T-helper 1 cell (primary cell): ENCODE results near the gene NEGR1.

ENCODE experiments used
- DNase-seq, 5 donors: peaks; one replicate each; pipeline ENCODE4 v3.0.0-alpha.2; 2012 to 2020

The NEGR1 gene

DNA sequence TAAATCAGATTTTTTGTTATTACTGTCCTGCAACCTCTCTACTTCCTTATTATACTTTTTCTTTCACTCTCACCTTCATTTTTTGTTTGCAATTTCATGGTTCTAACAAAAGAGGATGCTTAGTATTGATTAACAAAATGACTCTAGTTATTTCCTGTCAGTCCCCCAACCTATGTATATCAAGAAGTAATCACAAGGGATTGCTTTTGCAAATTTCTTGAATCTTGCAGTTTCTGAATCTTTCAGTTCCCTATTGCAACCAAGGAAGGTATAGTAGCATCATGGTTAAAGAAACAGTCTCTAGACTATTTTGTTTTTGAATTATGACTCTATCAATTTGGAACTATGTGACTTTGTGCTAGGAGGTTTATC is 446.9 kb downstream of the NEGR1 start:
- no peak for DNase-seq

DNA sequence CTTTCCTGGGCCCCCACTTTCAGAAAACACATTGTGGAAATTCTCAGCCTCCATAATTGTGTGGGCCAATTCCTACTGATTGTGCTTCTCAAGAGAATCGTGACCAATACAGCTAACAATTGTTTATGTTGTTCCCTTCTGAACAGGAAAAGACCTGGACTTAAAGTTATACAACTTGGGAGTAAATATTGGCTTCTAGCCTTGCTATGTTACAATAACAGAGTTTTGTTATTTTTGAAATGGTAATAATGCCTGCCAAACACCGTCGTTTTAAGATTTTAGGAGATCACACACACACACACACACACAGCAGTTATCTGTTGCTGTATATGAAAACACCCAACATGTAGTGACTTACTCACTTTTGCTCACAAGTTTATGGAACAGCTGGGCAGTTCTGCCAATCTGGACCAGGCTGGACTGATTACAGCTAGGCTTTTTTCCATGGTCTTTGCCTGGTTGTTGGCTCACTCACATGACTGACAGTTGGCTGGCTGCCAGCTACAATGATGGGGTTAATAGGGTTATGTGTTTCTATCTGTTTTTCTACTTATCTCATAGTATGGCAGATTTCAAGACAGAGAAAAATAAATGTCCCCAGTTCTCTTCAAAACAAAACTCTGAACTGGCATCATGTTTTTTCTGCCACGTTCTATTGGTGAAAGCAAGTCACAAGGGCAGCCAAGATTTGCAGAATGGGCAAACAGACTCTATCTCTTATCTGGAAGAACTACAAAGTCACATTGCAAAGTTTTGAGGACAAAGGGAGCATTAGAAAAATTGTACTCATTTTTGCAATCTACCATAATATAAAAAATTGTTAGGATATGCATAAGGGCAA is 447.5 kb downstream of the NEGR1 start:
- no peak for DNase-seq

DNA sequence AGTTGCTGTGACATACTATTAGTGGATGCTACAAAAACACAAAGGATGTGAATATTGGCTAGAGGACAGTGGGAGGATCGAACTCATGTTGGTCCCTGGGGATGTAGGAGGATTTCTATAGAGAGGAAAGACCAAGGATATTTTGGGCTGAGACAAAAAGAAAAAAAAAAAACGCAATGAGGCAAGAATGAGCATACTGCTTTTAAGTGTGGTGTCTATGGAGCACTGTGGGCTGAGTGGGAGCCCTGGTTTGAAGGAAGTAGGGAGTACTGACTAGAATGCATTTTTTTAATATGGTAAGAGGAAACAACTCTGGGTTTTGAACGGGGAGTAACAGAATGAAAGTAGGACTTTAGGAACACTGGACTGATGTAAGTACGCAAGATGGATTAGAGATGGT is 450.7 kb downstream of the NEGR1 start:
- DNase-seq: no peak

GRCh38 chr1:71829346-71829745 is 453.0 kb downstream of the NEGR1 start:
- DNase-seq: no peak

DNA sequence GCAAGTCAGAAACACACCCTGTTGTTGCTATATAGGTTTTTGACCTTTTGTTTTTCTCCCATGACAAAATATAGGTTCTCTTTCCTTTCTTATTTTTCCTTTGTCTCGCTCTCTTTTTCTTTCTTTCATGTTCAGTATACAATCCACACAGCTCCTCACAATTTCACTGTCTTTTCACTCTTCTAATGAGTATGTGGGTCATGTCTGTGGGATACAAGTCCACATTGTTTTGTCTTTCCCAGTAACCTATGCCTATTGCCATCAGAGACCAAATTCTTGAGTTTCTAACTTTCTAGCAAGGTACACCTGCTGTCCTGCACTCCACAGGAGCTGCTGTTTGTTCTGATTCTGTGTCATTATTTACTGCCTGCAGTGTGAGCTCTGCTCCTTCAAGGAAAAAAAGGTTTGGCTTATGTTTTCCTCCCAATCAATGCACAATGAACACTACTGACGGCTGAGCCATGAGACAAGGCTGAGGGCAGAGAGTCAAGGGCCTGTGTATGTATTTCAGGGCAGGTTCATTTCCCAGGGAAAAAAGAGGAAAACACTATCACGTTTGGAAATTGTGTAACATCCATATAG is 453.8 kb downstream of the NEGR1 start:
- DNase-seq: no peak

DNA sequence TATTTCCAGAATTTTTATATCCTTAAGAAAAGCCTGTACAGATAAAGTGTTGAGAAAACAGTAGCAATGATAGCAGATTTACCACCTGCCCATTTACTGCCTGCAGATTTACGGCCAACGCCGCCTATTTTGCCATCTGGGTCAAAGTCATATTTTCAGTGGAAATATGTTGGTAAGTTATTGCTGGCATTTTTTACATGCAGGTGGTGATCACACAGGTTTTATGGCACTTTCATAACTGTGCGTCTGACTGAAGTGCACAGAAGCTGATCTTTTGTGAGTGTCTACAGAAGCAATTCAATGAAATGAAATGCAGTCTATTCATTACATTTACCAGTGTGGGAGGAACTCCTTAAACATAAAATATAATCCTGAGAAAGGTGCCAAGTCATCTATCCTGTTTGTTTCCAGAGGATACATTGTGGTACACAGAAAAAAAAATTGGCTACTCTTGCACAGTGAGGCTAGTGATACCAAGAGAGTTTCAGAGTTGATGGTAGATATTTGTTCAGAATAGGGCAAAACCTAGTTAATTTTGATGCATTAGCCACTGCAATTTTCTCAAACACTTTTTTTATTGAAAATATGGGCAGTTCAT is 458.5 kb downstream of the NEGR1 start:
- DNase-seq: no peak

- DNase-seq: no peak
Observed at GRCh38 chr1:71817028-71817427, 465.3 kb downstream of the NEGR1 start.

GRCh38 chr1:71809085-71809484 is 473.3 kb downstream of the NEGR1 start:
- DNase-seq: no peak

- no peak for DNase-seq
Observed at GRCh38 chr1:71804140-71804539, 478.2 kb downstream of the NEGR1 start.

- DNase-seq: no peak
Observed at GRCh38 chr1:71796006-71796405, 486.3 kb downstream of the NEGR1 start.

DNA sequence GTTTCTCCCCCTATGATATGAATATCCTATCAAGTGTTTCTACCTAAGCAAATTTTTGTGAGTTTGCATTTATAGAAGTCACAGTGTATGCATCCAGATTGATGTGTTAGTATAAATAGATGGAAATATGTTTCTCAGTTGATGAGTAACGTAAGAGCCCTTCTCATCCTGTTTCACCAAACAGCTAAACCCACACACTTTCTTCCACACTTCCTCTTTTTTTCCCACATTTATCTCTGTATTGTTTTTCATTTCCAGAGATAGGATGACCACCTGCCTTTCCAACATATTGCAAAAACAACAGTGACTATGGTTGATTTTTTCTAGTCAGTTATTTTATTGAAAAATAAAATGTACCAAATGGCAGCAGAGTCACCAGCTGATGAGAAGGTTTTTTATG is 490.1 kb downstream of the NEGR1 start:
- DNase-seq: no peak

DNA sequence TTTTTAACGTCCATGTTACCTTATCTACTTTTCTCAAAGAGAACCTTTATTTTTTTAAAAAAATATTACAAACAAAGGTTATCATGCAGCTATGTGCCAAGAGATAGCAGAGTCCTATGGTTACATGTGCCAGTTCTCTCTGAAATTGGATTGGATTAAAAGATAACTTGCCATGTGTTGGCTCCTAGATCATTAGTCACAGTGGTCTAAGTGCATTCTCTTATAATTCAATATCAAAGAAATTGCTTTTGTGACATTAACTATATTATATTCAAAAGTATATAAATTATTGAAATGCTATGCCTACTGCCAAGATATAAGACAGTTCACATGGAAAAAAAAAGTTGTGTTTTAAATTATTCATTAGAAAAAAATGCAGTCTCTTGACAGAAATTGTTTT is 494.2 kb downstream of the NEGR1 start:
- no peak for DNase-seq

- DNase-seq: no peak
Observed at GRCh38 chr1:71787699-71788098, 494.6 kb downstream of the NEGR1 start.

- no peak for DNase-seq
Observed at GRCh38 chr1:71786218-71786617, 496.1 kb downstream of the NEGR1 start.

- DNase-seq: no peak
Observed at GRCh38 chr1:71785450-71785849, 496.9 kb downstream of the NEGR1 start.

GRCh38 chr1:71785000-71785399 is 497.3 kb downstream of the NEGR1 start:
- DNase-seq: no peak

DNA sequence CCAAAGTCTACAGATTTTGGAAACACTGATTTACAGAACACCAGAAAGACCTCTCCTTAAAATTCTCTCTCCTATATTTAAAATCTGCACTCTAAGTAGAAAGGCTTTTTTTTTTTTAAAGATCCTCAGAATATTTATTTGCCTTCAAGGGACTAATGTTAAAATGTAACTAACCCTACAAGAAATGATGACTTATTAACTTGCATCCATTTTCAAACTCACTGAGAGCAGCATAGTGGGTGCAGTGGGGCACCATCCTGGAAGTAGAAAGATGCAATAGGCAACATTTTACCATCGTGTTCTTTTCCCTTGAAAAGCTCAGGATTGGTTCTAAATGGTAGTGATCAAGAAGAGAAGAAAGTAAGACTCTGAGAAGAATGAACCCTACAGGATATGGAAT is 498.1 kb downstream of the NEGR1 start:
- DNase-seq: no peak

DNA sequence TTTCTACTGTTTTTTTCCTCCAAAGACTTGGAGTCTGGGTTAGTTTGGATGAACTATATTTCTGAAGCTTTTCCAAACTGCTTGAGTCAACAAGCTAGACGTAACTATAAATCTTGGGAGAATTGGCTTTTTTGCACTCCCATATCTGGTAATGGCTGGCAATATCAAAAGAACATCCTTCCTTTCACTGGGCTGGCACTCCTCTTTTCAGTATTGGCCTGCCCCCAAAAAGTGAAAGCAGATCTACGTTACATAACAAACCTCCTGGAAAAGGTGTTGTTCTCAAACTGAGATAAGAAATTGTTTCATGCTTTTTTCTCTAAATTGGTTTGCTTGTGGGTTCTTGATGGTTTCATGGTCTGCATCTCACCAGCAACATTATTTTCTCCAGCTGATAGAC is 499.3 kb downstream of the NEGR1 start:
- no peak for DNase-seq

GRCh38 chr1:71781450-71781849 is 500.9 kb downstream of the NEGR1 start:
- DNase-seq: no peak

- DNase-seq: no peak
Observed at GRCh38 chr1:71780681-71781080, 501.7 kb downstream of the NEGR1 start.

DNA sequence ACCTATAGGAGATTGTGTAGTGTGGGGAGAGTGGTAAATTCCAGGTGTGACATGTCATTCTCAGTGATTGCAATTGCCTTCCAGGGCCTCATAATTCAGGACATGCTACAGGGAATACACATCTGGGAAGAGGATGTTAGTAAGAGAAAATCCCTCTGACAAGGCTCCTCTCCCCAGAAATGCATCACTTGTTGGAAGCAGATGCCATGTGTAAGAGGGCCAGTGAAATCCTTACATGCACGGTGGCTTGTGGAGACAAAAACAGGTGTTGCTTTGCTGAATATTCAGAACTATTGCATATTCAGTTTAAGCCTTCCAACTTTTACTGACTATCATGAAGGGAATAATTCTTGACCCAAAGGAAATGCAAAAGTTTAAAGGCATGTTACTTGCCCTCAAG is 503.4 kb downstream of the NEGR1 start:
- no peak for DNase-seq

- DNase-seq: no peak
Observed at GRCh38 chr1:71777094-71777493, 505.2 kb downstream of the NEGR1 start.

- DNase-seq: no peak
Observed at GRCh38 chr1:71774705-71775104, 507.6 kb downstream of the NEGR1 start.

- no peak for DNase-seq
Observed at GRCh38 chr1:71770121-71770520, 512.2 kb downstream of the NEGR1 start.
